Measurements from ENCODE around the gene GDF3.

Gene GDF3

DNA sequence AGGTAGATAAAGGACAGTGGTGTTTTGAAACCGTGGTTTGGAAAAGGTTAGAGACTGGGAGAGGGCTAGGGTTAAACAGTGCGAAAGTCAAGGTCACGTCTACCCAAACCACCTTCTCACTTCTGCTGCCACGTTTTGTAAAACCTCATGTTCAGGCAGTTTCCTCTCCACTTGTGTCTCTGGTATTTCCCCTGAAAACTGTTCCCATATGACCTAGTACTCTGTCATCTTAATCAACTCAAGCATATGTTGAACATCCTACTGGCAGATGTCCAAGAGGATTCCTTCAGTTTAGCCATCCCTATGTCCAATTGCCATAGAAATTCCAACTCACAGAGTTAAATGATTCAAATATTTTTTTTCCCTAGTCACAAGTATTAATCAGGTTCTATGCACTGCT lies 34.2 kb upstream of the GDF3 start:
- Histone ChIP-seq H3K4me2 (ENCODE audit: low read length) (no peak overlapping the region), H3K4me3 (ENCODE audit: low read length) (no peak overlapping the region), H3K36me3 (ENCODE audit: control insufficient read depth, low read length) (no peaks in the 10 kb centered on the region), H3K79me2 (ENCODE audit: control insufficient read depth, low read length) (no peaks in the 10 kb centered on the region), H3K27me3 (ENCODE audit: control insufficient read depth, low read length) (no peaks in the 10 kb centered on the region), H3K27ac (ENCODE audit: low read depth, low read length) (no peak overlapping the region), H3K9me3 (ENCODE audit: control insufficient read depth, insufficient read depth, low read length) (no peaks in the 10 kb centered on the region), H3F3A (ENCODE audit: control insufficient read depth, insufficient read depth) (no peaks in the 10 kb centered on the region), H3K9me2 (replicated peaks; ENCODE audit: control insufficient read depth, low read length) (no peaks in the 10 kb centered on the region), H3K4me1 (ENCODE audit: control insufficient read depth, low read length) (no peaks in the 10 kb centered on the region), H4K20me1 (ENCODE audit: control insufficient read depth, insufficient read depth, low read depth, low read length) (no peaks in the 10 kb centered on the region)
- TF ChIP-seq EZH2phosphoT487 (IDR thresholded peaks at IDR 0.05; ENCODE audit: borderline replicate concordance, low read length) = no peak
- TF ChIP-seq, protein P1, sequence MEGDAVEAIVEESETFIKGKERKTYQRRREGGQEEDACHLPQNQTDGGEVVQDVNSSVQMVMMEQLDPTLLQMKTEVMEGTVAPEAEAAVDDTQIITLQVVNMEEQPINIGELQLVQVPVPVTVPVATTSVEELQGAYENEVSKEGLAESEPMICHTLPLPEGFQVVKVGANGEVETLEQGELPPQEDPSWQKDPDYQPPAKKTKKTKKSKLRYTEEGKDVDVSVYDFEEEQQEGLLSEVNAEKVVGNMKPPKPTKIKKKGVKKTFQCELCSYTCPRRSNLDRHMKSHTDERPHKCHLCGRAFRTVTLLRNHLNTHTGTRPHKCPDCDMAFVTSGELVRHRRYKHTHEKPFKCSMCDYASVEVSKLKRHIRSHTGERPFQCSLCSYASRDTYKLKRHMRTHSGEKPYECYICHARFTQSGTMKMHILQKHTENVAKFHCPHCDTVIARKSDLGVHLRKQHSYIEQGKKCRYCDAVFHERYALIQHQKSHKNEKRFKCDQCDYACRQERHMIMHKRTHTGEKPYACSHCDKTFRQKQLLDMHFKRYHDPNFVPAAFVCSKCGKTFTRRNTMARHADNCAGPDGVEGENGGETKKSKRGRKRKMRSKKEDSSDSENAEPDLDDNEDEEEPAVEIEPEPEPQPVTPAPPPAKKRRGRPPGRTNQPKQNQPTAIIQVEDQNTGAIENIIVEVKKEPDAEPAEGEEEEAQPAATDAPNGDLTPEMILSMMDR (IDR thresholded peaks at IDR 0.05; ENCODE audit: low read depth, low read length, poor library complexity, severe bottlenecking) = no peak

DNA sequence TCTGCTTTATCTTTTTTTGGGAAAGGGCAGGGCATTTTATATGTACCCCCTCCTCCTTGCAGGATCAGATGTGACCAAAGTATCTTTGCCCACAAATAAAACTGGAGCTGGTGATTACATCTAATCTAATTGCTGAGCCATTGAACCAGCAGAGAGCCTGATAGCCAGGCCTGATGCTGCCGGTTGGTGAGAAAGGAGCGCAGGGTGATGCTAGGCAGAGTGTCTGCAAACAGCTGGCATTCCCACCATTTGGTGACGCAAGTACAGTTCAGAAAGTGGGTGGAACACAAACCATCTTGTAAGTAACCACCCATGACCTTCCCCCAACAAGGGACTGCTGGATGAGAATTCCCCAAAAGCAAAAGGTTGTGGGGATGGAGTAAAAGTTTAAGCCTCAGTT lies 28.4 kb upstream of the GDF3 start:
- TF ChIP-seq, protein P1 (IDR thresholded peaks at IDR 0.05; ENCODE audit: low read depth, low read length, poor library complexity, severe bottlenecking) = no peak
- TF ChIP-seq EZH2phosphoT487 (IDR thresholded peaks at IDR 0.05; ENCODE audit: borderline replicate concordance, low read length) = no peak

DNA sequence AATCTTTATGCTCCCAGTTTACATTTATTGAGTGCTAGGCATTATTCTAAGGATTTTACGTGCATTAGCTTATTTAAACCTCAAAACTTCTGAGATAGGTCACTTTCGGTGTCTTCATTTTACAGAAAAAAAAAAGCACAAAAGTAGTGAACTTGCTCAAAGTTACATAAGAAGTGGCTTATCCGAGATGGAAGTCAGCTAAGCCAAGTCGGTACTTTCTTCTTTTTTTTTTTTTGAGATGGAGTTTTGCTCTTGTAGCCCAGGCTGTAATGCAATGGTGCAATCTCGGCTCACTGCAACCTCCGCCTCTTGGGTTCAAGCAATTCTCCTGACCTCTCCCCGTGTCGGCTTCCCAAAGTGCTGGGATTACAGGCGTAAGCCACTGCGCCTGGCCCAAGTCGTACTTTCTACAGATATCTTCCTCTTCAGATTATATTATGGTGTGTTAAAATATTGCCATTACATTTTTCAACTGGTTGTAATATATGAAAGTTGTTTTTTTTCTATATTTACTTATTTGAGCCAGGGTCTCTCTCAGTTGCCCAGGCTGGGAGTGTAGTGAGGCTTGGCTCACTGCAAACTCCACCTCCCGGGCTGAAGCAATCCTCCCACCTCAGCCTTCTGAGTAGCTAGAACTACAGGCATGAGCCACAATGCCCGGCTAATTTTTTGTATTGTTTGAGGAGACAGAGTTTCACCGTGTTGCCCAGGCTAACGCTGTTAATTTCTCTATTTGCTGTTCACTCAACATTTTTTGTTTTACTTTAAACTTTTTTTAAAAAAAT lies 24.6 kb upstream of the GDF3 start:
- H3K4me2 ChIP-seq (ENCODE audit: low read length) = no peak overlapping the region
- H3K9me3 ChIP-seq (ENCODE audit: control insufficient read depth, insufficient read depth, low read length) = no peaks in the 10 kb centered on the region
- no peaks in the 10 kb centered on the region for H3K9me2 ChIP-seq (replicated peaks; ENCODE audit: control insufficient read depth, low read length)
- no peak overlapping the region for H3K4me3 ChIP-seq (ENCODE audit: low read length)
- no peaks in the 10 kb centered on the region for H3F3A ChIP-seq (ENCODE audit: control insufficient read depth, insufficient read depth)
- H3K4me1 ChIP-seq (ENCODE audit: control insufficient read depth, low read length) = no peaks in the 10 kb centered on the region
- H3K79me2 ChIP-seq (ENCODE audit: control insufficient read depth, low read length) = no peaks in the 10 kb centered on the region
- H3K27ac ChIP-seq (ENCODE audit: low read depth, low read length) = no peak overlapping the region
- H4K20me1 ChIP-seq (ENCODE audit: control insufficient read depth, insufficient read depth, low read depth, low read length) = no peaks in the 10 kb centered on the region
- TF ChIP-seq, protein P1 (IDR thresholded peaks at IDR 0.05; ENCODE audit: low read depth, low read length, poor library complexity, severe bottlenecking) = no peak
- H3K36me3 ChIP-seq (ENCODE audit: control insufficient read depth, low read length) = no peaks in the 10 kb centered on the region
- H3K27me3 ChIP-seq (ENCODE audit: control insufficient read depth, low read length) = no peaks in the 10 kb centered on the region

More for the DNA sequence above, 28.4 kb upstream of the GDF3 start:
- Histone ChIP-seq H3K79me2 (ENCODE audit: control insufficient read depth, low read length) (no peaks in the 10 kb centered on the region), H3K9me2 (replicated peaks; ENCODE audit: control insufficient read depth, low read length) (no peaks in the 10 kb centered on the region), H3F3A (ENCODE audit: control insufficient read depth, insufficient read depth) (no peaks in the 10 kb centered on the region), H3K9me3 (ENCODE audit: control insufficient read depth, insufficient read depth, low read length) (no peaks in the 10 kb centered on the region), H3K4me2 (ENCODE audit: low read length) (no peak overlapping the region), H3K27me3 (ENCODE audit: control insufficient read depth, low read length) (no peaks in the 10 kb centered on the region), H3K36me3 (ENCODE audit: control insufficient read depth, low read length) (no peaks in the 10 kb centered on the region), H3K4me3 (ENCODE audit: low read length) (no peak overlapping the region), H4K20me1 (ENCODE audit: control insufficient read depth, insufficient read depth, low read depth, low read length) (no peaks in the 10 kb centered on the region), H3K27ac (ENCODE audit: low read depth, low read length) (no peak overlapping the region), H3K4me1 (ENCODE audit: control insufficient read depth, low read length) (no peaks in the 10 kb centered on the region)

All from DOHH2 (cell line).